GM10248 (cell line): ENCODE results near the gene MVD.
"Not testable (repeated sequence)": the region's sequence is repeated elsewhere in the genome, so short reads cannot be mapped to it uniquely, and the experiment has no call there.

Source experiments
- CTCF ChIA-PET: fragments of 300-600 bp; sonication (Branson Sonifier 250); formaldehyde crosslinking; extraction: SDS; loops from one replicate; lab custom pipeline; 2021; ENCODE audit warnings: antibody characterized with exemption; lab: Yijun Ruan, JAX
- POLR2A ChIA-PET: fragments of 350-650 bp; sonication (Branson Sonifier 250); formaldehyde crosslinking; extraction: SDS; loops from one replicate; lab custom pipeline; 2020; ENCODE audit warnings: antibody characterized with exemption; lab: Yijun Ruan, JAX
- DNase-seq: peaks from one replicate; pipeline ENCODE4 v3.0.0; 2012; ENCODE audit errors: extremely low spot score
- CTCF ChIP-seq: IDR thresholded peaks from 2 replicates; pipeline ENCODE4 v1.5.1; 2012; ENCODE audit warnings: mild to moderate bottlenecking, low read depth; ENCODE audit errors: extremely low read depth, missing control alignments, control extremely low read depth

The MVD gene

GRCh38 chr16:88669980-88670379 is 7.1 kb upstream of the MVD start:
- ChIA-PET CTCF (interaction anchor here (1.2 to 1.3 kb wide), 2 partner anchors 15 to 37 kb away, joined by 3 to 4 read pairs; no protein-coding TSS in a partner anchor), POLR2A (no interaction called here)
- DNase-seq: no peak
- TF ChIP-seq CTCF: no peak

- POLR2A ChIA-PET: not testable (repeated sequence)
These were observed 6.6 kb upstream of the MVD start for GRCh38 chr16:88669493-88669892.

GRCh38 chr16:88667461-88667860 is 4.6 kb upstream of the MVD start:
- ChIA-PET POLR2A (no interaction called here), CTCF (no interaction called here)
- DNase-seq: no peak
- no peak for TF ChIP-seq CTCF

More at GRCh38 chr16:88669493-88669892, 6.6 kb upstream of the MVD start:
- CTCF ChIA-PET: interaction anchor here (1.3 kb wide), 1 partner anchor 15 kb away, joined by 4 read pairs; no protein-coding TSS in a partner anchor
- not testable (repeated sequence) for DNase-seq

- no peak for TF ChIP-seq CTCF
- DNase-seq: no peak
- ChIA-PET CTCF (interaction anchor here (0.7 to 2.0 kb wide), 5 partner anchors 12 to 71 kb away, joined by 3 to 8 read pairs (median 3); no protein-coding TSS in a partner anchor), POLR2A (no interaction called here)
These were observed 2.7 kb upstream of the MVD start for GRCh38 chr16:88665570-88665969.

- no peak for TF ChIP-seq CTCF
- ChIA-PET CTCF (interaction anchor here (0.7 to 2.0 kb wide), 5 partner anchors 12 to 72 kb away, joined by 3 to 8 read pairs (median 3); no protein-coding TSS in a partner anchor), POLR2A (no interaction called here)
- no peak for DNase-seq
These were observed 2.3 kb upstream of the MVD start for GRCh38 chr16:88665148-88665547.

DNA sequence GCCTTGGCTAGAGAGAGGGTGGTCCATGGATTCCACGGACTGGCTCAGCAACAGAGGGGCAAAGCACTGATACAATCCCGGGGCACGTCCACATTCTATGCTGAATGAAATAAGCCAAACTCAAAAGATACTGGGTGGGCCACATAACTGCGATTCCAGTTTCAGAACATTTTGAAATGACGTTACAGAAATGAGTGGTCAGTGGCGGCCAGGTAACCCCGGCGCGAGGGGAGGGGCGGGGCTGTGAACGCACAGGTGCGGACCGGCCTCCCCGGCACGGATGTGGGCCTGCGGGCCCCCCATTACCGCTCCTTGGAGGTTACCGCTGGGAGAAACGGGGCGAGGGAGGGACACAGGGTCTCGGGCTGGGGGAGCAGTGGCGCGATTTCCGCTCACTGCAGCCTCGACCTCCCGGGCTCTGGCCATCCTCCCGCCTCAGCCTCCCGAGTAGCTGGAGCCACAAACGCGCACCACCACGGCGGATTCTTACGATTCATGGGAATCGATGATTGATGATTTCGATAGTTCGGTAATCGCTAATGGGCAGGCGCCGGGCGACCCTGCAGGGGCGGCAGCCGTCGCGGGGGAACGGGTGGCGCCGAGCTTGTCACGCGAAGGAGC is 559 bp downstream of the MVD start:
- POLR2A ChIA-PET: interaction anchor here (1.0 to 1.3 kb wide), 3 partner anchors 10 to 23 kb away, joined by 3 to 4 read pairs (median 4); no protein-coding TSS in a partner anchor
- DNase-seq: no peak
- no peak for TF ChIP-seq CTCF
- CTCF ChIA-PET: interaction anchor here (0.8 to 2.6 kb wide), 4 partner anchors 10 to 44 kb away, joined by 4 to 9 read pairs (median 6); partner anchors contain the start of genes CTU2 and RNF166

DNA sequence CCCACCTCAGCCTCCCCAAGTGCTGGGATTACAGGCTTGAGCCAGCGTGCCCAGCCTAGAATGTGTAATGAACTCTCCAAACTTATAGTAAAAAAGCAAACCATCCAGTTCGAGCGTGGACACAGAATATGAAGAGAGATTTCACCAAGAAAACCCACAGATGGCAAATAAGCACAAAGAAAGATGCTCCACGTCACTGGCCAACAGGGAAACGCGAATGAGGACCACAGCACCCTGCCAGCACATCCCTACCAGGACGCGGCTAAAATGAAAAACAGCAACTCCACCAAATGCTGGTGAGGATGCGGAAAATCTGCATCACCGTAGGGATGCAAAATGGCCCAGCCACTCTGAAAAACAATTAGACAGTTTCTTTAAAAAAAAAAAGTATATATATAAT is 1.4 kb downstream of the MVD start:
- POLR2A ChIA-PET: interaction anchor here (0.5 kb wide), 1 partner anchor 898 kb away, joined by 8 read pairs; no protein-coding TSS in a partner anchor
- no peak for TF ChIP-seq CTCF

More for the DNA sequence above, 1.4 kb downstream of the MVD start:
- CTCF ChIA-PET: no interaction called here
- no peak for DNase-seq
